ENCODE data around the gene MADD.

MADD gene

GRCh38 chr11:47295385-47295784 lies 25.5 kb downstream of the MADD start:
- H3K79me2 ChIP-seq, result no peaks in the 10 kb centered on the region

GRCh38 chr11:47296045-47296444 lies 26.1 kb downstream of the MADD start:
- H3K27me3 ChIP-seq (ENCODE audit: control insufficient read depth, insufficient read depth, low read length), result no peaks in the 10 kb centered on the region
- H3K4me2 ChIP-seq (ENCODE audit: low read length), result no peak overlapping the region
- no peaks in the 10 kb centered on the region for H3K4me1 ChIP-seq
- no peaks in the 10 kb centered on the region for H3K9me3 ChIP-seq (ENCODE audit: control insufficient read depth, low read length)
- TF ChIP-seq CTCF (IDR thresholded peaks at IDR 0.05), result no peak
- H3K4me3 ChIP-seq (ENCODE audit: low read depth, low read length), result no peak overlapping the region
- no peaks in the 10 kb centered on the region for H3K36me3 ChIP-seq (ENCODE audit: control insufficient read depth, insufficient read depth, low read length)
- no peak overlapping the region for H3K9ac ChIP-seq
- no peak overlapping the region for H3K27ac ChIP-seq
- no peak overlapping the region for H2AFZ ChIP-seq
- no peaks in the 10 kb centered on the region for H3K79me2 ChIP-seq

More at GRCh38 chr11:47295385-47295784, 25.5 kb downstream of the MADD start:
- H3K27ac ChIP-seq, result no peak overlapping the region
- no peaks in the 10 kb centered on the region for H3K27me3 ChIP-seq (ENCODE audit: control insufficient read depth, insufficient read depth, low read length)
- H3K9me3 ChIP-seq (ENCODE audit: control insufficient read depth, low read length), result no peaks in the 10 kb centered on the region
- no peak for TF ChIP-seq CTCF (IDR thresholded peaks at IDR 0.05)
- no peaks in the 10 kb centered on the region for H3K4me1 ChIP-seq
- H3K9ac ChIP-seq, result no peak overlapping the region
- H3K4me2 ChIP-seq (ENCODE audit: low read length), result no peak overlapping the region
- no peak overlapping the region for H3K4me3 ChIP-seq (ENCODE audit: low read depth, low read length)
- H2AFZ ChIP-seq, result no peak overlapping the region
- no peaks in the 10 kb centered on the region for H3K36me3 ChIP-seq (ENCODE audit: control insufficient read depth, insufficient read depth, low read length)

GRCh38 chr11:47299078-47299477 lies 29.1 kb downstream of the MADD start:
- no peak overlapping the region for H3K4me3 ChIP-seq (ENCODE audit: low read depth, low read length)
- no peak overlapping the region for H3K4me2 ChIP-seq (ENCODE audit: low read length)
- no peak for TF ChIP-seq CTCF (IDR thresholded peaks at IDR 0.05)
- no peak overlapping the region for H3K27ac ChIP-seq
- peaks cover 3% of the 10 kb centered on the region for H3K79me2 ChIP-seq
- no peaks in the 10 kb centered on the region for H3K27me3 ChIP-seq (ENCODE audit: control insufficient read depth, insufficient read depth, low read length)
- H2AFZ ChIP-seq, result no peak overlapping the region
- no peaks in the 10 kb centered on the region for H3K36me3 ChIP-seq (ENCODE audit: control insufficient read depth, insufficient read depth, low read length)
- no peaks in the 10 kb centered on the region for H3K9me3 ChIP-seq (ENCODE audit: control insufficient read depth, low read length)
- H3K4me1 ChIP-seq, result no peaks in the 10 kb centered on the region
- H3K9ac ChIP-seq, result no peak overlapping the region

- no peak overlapping the region for H3K4me2 ChIP-seq (ENCODE audit: low read length)
- no peak overlapping the region for H3K4me3 ChIP-seq (ENCODE audit: low read depth, low read length)
- no peaks in the 10 kb centered on the region for H3K4me1 ChIP-seq
- H2AFZ ChIP-seq, result no peak overlapping the region
- H3K27me3 ChIP-seq (ENCODE audit: control insufficient read depth, insufficient read depth, low read length), result no peaks in the 10 kb centered on the region
- no peak for TF ChIP-seq CTCF (IDR thresholded peaks at IDR 0.05)
- no peak overlapping the region for H3K27ac ChIP-seq
- H3K9ac ChIP-seq, result no peak overlapping the region
- H3K36me3 ChIP-seq (ENCODE audit: control insufficient read depth, insufficient read depth, low read length), result no peaks in the 10 kb centered on the region
- no peaks in the 10 kb centered on the region for H3K9me3 ChIP-seq (ENCODE audit: control insufficient read depth, low read length)
- peaks cover 3% of the 10 kb centered on the region for H3K79me2 ChIP-seq
Measured at GRCh38 chr11:47302853-47303252, 32.9 kb downstream of the MADD start.

GRCh38 chr11:47305734-47306483 lies 36.0 kb downstream of the MADD start:
- no peak overlapping the region for H2AFZ ChIP-seq
- H3K9me3 ChIP-seq (ENCODE audit: control insufficient read depth, low read length), result no peaks in the 10 kb centered on the region
- no peak overlapping the region for H3K4me2 ChIP-seq (ENCODE audit: low read length)
- H3K4me1 ChIP-seq, result no peaks in the 10 kb centered on the region
- H3K27ac ChIP-seq, result no peak overlapping the region
- H3K36me3 ChIP-seq (ENCODE audit: control insufficient read depth, insufficient read depth, low read length), result no peaks in the 10 kb centered on the region
- peaks cover 3% of the 10 kb centered on the region for H3K79me2 ChIP-seq
- H3K27me3 ChIP-seq (ENCODE audit: control insufficient read depth, insufficient read depth, low read length), result no peaks in the 10 kb centered on the region
- no peak overlapping the region for H3K9ac ChIP-seq
- H3K4me3 ChIP-seq (ENCODE audit: low read depth, low read length), result no peak overlapping the region
- no peak for TF ChIP-seq CTCF (IDR thresholded peaks at IDR 0.05)
